Neural cell (in vitro differentiated cells): ENCODE measurements around the gene GLTP.

Experiments
- EP300 ChIP-seq: fragments of 450-650 bp; conservative IDR thresholded peaks from 2 replicates; pipeline ENCODE4 v1.6.1; 2014; ENCODE audit warnings: antibody characterized with exemption, mild to moderate bottlenecking, moderate library complexity; ENCODE audit not compliant: poor library complexity, severe bottlenecking
- EZH2 ChIP-seq: fragments of 200-600, 300-800 bp; shearing (Covaris generic), sonication (generic); IDR thresholded peaks from 2 replicates; pipeline ENCODE4 v1.6.1; 2014; ENCODE audit warnings: antibody characterized with exemption, low read length, borderline replicate concordance, mild to moderate bottlenecking; ENCODE audit not compliant: insufficient read depth, poor library complexity, severe bottlenecking
- RAD21 ChIP-seq: fragments of 450-650 bp; conservative IDR thresholded peaks from 2 replicates; pipeline ENCODE4 v1.6.1; 2014; ENCODE audit warnings: antibody characterized with exemption, mild to moderate bottlenecking, moderate library complexity
- SMC3 ChIP-seq: fragments of 450-650 bp; conservative IDR thresholded peaks from 2 replicates; pipeline ENCODE4 v1.6.1; 2014; ENCODE audit warnings: antibody characterized with exemption, mild to moderate bottlenecking, moderate library complexity; ENCODE audit not compliant: poor library complexity
- TF ChIP-seq, protein P1 (sequence below): fragments of 450-650 bp; IDR thresholded peaks from 2 replicates; pipeline ENCODE4 v1.5.1; 2014; ENCODE audit warnings: antibody characterized with exemption, mild to moderate bottlenecking, moderate library complexity; ENCODE audit not compliant: poor library complexity, severe bottlenecking
- TF ChIP-seq, protein P2 (sequence below): IDR thresholded peaks from 2 replicates; pipeline ENCODE4 v1.6.1; 2012; ENCODE audit warnings: borderline replicate concordance

DNA sequence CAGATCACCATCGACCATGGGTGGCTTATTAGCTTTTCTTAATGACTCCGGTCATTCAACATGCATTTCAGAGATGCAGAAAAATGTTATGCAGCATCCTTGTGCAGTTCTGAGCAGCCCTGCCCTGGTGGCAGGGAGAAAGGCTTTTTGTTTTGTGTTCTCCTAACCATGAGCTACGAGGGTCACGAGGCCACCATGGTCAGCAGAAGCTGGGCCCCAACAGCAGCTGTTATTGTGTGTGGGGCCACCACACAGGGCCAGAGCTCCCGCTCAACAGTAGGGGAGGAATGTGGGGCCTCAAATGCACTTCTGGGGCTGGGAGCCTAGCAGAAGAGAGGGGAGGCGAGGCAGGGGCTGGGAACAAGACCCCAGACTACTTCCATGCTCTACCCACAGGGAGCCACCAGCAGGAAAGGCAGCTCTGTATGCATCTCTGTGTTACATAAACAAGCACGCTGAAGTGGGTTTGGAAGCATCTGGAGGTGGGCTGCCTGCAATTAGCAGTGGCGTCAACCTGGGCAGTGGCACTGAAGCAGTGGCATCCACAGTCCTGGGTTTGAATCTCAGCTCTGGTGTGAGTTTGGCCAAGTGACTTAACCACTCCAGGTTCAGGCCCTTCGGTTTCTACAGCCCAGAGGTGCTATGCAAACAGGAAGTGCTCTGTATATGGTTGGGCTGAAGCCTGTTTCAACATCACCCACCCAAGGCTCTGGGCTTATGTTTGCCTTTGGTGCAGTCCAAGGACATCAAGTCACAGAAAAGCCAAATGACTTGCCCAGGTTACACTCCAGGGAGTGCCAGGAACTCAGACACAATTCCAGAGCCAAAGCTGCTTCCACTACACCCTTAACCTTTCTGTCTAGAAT, 16.3 kb downstream of the GLTP start:
- TF ChIP-seq, protein P1, sequence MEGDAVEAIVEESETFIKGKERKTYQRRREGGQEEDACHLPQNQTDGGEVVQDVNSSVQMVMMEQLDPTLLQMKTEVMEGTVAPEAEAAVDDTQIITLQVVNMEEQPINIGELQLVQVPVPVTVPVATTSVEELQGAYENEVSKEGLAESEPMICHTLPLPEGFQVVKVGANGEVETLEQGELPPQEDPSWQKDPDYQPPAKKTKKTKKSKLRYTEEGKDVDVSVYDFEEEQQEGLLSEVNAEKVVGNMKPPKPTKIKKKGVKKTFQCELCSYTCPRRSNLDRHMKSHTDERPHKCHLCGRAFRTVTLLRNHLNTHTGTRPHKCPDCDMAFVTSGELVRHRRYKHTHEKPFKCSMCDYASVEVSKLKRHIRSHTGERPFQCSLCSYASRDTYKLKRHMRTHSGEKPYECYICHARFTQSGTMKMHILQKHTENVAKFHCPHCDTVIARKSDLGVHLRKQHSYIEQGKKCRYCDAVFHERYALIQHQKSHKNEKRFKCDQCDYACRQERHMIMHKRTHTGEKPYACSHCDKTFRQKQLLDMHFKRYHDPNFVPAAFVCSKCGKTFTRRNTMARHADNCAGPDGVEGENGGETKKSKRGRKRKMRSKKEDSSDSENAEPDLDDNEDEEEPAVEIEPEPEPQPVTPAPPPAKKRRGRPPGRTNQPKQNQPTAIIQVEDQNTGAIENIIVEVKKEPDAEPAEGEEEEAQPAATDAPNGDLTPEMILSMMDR: no peak
- TF ChIP-seq SMC3 (no peak), EZH2 (no peak), RAD21 (no peak), EP300 (no peak)
- TF ChIP-seq, protein P2, sequence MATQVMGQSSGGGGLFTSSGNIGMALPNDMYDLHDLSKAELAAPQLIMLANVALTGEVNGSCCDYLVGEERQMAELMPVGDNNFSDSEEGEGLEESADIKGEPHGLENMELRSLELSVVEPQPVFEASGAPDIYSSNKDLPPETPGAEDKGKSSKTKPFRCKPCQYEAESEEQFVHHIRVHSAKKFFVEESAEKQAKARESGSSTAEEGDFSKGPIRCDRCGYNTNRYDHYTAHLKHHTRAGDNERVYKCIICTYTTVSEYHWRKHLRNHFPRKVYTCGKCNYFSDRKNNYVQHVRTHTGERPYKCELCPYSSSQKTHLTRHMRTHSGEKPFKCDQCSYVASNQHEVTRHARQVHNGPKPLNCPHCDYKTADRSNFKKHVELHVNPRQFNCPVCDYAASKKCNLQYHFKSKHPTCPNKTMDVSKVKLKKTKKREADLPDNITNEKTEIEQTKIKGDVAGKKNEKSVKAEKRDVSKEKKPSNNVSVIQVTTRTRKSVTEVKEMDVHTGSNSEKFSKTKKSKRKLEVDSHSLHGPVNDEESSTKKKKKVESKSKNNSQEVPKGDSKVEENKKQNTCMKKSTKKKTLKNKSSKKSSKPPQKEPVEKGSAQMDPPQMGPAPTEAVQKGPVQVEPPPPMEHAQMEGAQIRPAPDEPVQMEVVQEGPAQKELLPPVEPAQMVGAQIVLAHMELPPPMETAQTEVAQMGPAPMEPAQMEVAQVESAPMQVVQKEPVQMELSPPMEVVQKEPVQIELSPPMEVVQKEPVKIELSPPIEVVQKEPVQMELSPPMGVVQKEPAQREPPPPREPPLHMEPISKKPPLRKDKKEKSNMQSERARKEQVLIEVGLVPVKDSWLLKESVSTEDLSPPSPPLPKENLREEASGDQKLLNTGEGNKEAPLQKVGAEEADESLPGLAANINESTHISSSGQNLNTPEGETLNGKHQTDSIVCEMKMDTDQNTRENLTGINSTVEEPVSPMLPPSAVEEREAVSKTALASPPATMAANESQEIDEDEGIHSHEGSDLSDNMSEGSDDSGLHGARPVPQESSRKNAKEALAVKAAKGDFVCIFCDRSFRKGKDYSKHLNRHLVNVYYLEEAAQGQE: no peak
